H7 (cell line): ENCODE results near the gene MPPED1. TPM values are rescaled to one million over a fixed set of nuclear protein-coding genes. Genes with fewer than 3 reads are reported as not detected.

Experiments
- DNase-seq: peaks from one replicate; pipeline ENCODE4 v3.0.0; 2012
- H3K27me3 ChIP-seq: 2 replicates; pipeline ENCODE4 v1.6.0; 2011; ENCODE audit warnings: mild to moderate bottlenecking, low read length; ENCODE audit not compliant: control insufficient read depth, insufficient read depth
- H3K36me3 ChIP-seq: replicated peaks from 2 replicates; pipeline ENCODE4 v1.5.1; 2011; ENCODE audit warnings: low read length; ENCODE audit not compliant: control insufficient read depth, insufficient read depth
- H3K4me3 ChIP-seq: 2 replicates; pipeline ENCODE4 v1.5.1; 2011; ENCODE audit warnings: low read depth, mild to moderate bottlenecking, control low read depth, low read length, moderate library complexity; ENCODE audit not compliant: insufficient read depth
- total RNA-seq: library from RNA; depleted of rRNA; stranded (reverse); fragments of >200 nt; shearing (Covaris generic); gene quantifications from 2 replicates; pipeline ENCODE4 v1.2.3, GENCODE V29; 2014

Gene MPPED1
- total RNA-seq, 1 experiment from 2014 or later: 1.2 TPM

DNA sequence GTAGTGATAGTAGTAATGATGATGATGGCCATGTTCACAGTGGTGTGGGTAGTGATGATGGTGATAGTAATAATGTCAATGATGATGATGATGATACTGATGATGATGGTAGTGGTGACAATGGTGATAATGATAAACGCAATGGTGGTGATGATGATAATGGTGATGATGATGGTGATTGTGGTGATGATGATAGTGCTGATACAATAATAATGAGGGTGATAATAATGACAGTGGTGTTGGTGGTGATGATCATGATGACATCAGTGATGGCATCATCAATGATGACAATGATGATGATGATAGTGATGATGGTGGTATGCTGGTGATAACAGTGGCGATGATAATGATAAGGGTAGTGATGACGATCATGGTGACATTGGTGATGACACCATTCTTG lies 92.3 kb downstream of the MPPED1 start:
- H3K36me3 ChIP-seq: no peaks in the 10 kb centered on the region
- H3K27me3 ChIP-seq: no peaks in the 10 kb centered on the region
- no peak for DNase-seq
- H3K4me3 ChIP-seq: no peak overlapping the region

DNA sequence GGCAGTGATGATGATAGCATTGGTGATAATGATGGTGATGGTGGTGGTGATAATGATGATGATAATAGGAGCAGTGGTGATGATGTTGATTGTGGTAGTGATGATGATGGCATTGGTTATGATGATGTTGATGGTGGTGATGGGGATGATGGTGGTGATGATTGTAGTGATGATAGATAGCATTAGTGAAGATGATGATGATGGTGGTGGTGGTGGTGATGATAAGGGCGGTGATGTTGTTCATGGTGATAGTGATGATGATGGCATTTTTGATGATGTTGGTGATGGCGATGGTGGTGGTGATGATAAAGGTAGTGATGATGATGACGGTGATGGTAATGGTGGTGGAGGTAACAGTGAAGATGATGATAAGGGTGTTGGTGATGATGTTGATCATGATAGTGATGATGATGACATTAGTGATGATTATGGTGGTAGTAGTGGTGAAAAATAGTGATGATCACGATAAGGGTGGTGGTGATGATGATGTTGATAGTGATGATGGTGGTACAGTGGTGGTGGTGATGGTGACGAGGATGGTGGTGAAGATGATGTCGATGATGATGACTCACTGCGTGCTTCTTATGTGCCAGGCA lies 93.0 kb downstream of the MPPED1 start:
- no peak overlapping the region for H3K4me3 ChIP-seq
- H3K36me3 ChIP-seq: no peaks in the 10 kb centered on the region
- H3K27me3 ChIP-seq: no peaks in the 10 kb centered on the region
- no peak for DNase-seq

DNA sequence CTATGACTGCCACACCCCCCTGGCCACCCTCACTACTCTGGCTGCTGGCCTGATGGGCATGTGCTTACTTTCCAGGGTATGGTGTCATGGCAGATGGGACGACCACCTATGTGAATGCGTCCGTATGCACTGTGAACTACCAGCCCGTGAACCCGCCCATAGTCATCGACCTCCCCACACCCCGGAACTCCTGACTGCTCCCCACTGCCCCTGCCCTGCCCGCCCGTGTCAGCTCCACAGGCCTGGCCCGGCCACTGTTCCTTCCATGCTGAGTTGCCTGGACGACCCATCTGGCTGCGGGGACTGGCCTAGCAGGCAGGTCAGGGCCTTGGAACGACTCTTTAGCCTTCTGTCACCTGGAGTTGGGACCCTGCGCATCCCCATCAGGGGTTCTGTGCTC lies 93.6 kb downstream of the MPPED1 start:
- Histone ChIP-seq H3K36me3 (no peaks in the 10 kb centered on the region), H3K4me3 (no peak overlapping the region), H3K27me3 (no peaks in the 10 kb centered on the region)
- DNase-seq: no peak

DNA sequence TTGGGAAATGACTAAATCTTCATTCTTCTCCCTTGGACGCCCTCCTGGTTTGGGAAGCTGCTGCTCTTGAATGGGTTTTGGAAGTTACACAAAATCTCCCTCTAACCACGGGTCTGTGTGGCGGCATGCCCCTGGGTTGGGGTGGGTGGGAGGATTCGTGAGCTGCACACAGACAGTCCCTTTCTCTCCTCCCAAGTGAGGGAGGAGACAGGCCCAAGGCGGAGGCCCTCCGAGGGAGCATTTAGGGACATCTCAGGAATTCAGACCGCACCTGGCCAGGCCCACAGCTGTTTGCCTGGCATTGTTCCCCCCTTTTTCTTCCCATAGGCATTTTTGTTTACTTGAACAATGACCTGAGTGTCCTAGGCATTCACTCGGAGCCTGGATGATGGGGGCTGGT lies 94.1 kb downstream of the MPPED1 start:
- no peaks in the 10 kb centered on the region for H3K36me3 ChIP-seq
- no peaks in the 10 kb centered on the region for H3K27me3 ChIP-seq
- peak; percentile 52 for DNase-seq
- no peak overlapping the region for H3K4me3 ChIP-seq

DNA sequence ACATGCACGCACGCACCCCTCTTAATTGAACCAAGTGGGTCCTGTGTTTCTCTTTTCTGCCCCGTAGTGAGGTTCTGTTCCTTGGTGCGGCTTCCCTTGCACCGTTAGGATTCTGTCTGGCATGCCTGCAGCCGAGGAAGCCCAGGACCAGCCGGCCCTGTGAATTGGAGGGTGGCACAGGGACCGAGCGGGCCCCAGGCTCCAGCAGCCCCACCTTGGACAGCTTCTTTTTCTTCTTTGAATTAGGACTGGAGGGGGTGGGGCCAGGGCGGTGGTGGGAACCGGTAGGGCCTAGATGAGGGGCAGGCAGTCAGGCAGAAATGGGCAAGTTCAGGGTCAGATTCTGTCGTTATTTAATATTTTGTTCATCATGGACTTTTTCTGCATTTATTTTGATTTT lies 94.7 kb downstream of the MPPED1 start:
- peak; percentile 58 for DNase-seq
- Histone ChIP-seq H3K36me3 (no peaks in the 10 kb centered on the region), H3K4me3 (no peak overlapping the region), H3K27me3 (no peaks in the 10 kb centered on the region)

DNA sequence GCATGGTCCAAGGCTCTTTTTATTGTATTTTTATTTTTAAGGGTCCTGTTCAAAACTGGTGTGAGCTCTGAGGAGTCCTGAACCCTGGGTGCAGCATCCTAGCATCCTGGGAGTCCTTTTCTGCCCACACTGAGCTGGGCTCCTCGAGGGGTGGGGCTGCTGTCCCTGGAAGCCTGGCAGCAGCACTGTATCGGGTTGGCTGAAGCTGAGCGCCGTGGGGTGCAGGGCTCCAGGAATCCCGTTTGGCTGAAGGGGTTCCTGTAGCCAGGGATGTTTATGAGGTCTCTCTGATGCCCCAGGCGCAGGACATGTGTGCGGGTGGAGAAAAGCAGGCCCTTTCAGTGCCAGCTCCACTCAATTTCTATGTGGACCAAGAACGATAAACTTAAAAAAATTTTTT lies 95.4 kb downstream of the MPPED1 start:
- DNase-seq: no peak
- Histone ChIP-seq H3K4me3 (no peak overlapping the region), H3K27me3 (no peaks in the 10 kb centered on the region), H3K36me3 (no peaks in the 10 kb centered on the region)

GRCh38 chr22:43508489-43508888 lies 96.7 kb downstream of the MPPED1 start:
- no peak for DNase-seq

GRCh38 chr22:43509337-43509736 lies 97.5 kb downstream of the MPPED1 start:
- Histone ChIP-seq H3K36me3 (no peaks in the 10 kb centered on the region), H3K4me3 (no peak overlapping the region), H3K27me3 (no peaks in the 10 kb centered on the region)
- no peak for DNase-seq

More at GRCh38 chr22:43508489-43508888, 96.7 kb downstream of the MPPED1 start:
- no peaks in the 10 kb centered on the region for H3K27me3 ChIP-seq
- H3K4me3 ChIP-seq: no peak overlapping the region
- no peaks in the 10 kb centered on the region for H3K36me3 ChIP-seq

GRCh38 chr22:43510281-43511070 lies 98.7 kb downstream of the MPPED1 start:
- no peaks in the 10 kb centered on the region for H3K36me3 ChIP-seq
- no peak for DNase-seq
- H3K4me3 ChIP-seq: no peak overlapping the region

GRCh38 chr22:43511276-43511910 lies 99.6 kb downstream of the MPPED1 start:
- no peak for DNase-seq
- Histone ChIP-seq H3K27me3 (no peaks in the 10 kb centered on the region), H3K36me3 (no peaks in the 10 kb centered on the region), H3K4me3 (no peak overlapping the region)

More at GRCh38 chr22:43510281-43511070, 98.7 kb downstream of the MPPED1 start:
- no peaks in the 10 kb centered on the region for H3K27me3 ChIP-seq

DNA sequence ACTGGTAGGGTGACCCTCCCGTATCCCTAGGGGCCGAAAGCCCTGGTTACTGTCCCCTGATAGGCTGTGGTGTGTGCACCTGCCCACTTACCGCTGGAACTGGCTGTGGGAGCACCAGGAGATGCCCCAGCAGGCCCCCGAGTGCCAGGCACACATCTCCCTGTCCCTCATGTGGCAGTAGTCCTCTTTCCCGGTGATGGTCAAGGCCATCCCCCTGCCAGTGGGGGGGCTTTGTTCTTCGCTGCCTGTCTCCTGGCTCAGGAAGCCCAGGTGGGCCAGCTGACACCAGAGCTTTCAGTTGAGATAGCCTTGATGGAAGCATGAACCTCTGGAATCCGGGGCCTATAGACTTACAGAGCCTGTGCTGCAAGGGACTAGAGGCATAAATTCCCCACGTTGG lies 100.5 kb downstream of the MPPED1 start:
- peak; percentile 59 for DNase-seq
- no peaks in the 10 kb centered on the region for H3K36me3 ChIP-seq
- no peak overlapping the region for H3K4me3 ChIP-seq
- no peaks in the 10 kb centered on the region for H3K27me3 ChIP-seq

- no peaks in the 10 kb centered on the region for H3K36me3 ChIP-seq
- no peak overlapping the region for H3K4me3 ChIP-seq
- peak; percentile 69 for DNase-seq
- H3K27me3 ChIP-seq: no peaks in the 10 kb centered on the region
Observed at GRCh38 chr22:43514476-43515157, 102.8 kb downstream of the MPPED1 start.

DNA sequence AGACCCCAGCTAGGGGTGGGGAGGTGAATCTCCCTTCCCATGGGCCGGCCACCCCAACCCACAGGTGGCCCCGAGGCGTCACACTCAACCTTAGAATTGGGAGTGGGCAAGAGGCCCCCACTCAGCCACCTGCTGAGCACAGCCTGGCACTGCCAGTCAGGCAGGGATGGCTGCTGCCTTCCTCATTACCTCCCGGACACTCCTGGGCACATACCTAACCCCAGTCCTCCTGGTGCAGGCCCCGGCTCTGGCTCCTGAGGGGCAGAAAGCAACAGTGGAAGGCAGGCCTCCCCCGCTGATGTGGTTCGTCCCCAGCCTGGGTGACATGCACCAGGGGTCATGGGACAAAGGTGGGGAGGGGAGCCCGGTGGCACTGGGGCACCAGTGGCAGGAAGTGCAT lies 103.6 kb downstream of the MPPED1 start:
- DNase-seq: peak; percentile 50
- H3K27me3 ChIP-seq: no peaks in the 10 kb centered on the region
- no peaks in the 10 kb centered on the region for H3K36me3 ChIP-seq
- H3K4me3 ChIP-seq: no peak overlapping the region

GRCh38 chr22:43515902-43516301 lies 104.1 kb downstream of the MPPED1 start:
- Histone ChIP-seq H3K36me3 (no peaks in the 10 kb centered on the region), H3K4me3 (no peak overlapping the region), H3K27me3 (no peaks in the 10 kb centered on the region)
- DNase-seq: peak; percentile 89
